HG02884 (cell line): Measurements from ENCODE around the gene ICE1.
"Not testable (repeated sequence)": the region's sequence is repeated elsewhere in the genome, so short reads cannot be mapped to it uniquely, and the experiment has no call there.

Experiments
- ATAC-seq: cut with Tn5 transposase; IDR thresholded peaks from one replicate; pipeline ENCODE4 v1.9.1; 2021; ENCODE audit warnings: mild to moderate bottlenecking, moderate library complexity; ENCODE audit not compliant: unreplicated experiment

The ICE1 gene

GRCh38 chr5:5437227-5438172, 15.0 kb downstream of the ICE1 start:
- ATAC-seq: peak; percentile 66

GRCh38 chr5:5451863-5452262, 29.4 kb downstream of the ICE1 start:
- no peak for ATAC-seq

GRCh38 chr5:5453131-5453530, 30.7 kb downstream of the ICE1 start:
- ATAC-seq: no peak

- ATAC-seq: no peak
These were observed 31.9 kb downstream of the ICE1 start for GRCh38 chr5:5454391-5454790.

GRCh38 chr5:5456858-5457257, 34.4 kb downstream of the ICE1 start:
- no peak for ATAC-seq

- no peak for ATAC-seq
These were observed 37.8 kb downstream of the ICE1 start for GRCh38 chr5:5460311-5460710.

GRCh38 chr5:5461012-5461411, 38.5 kb downstream of the ICE1 start:
- ATAC-seq: no peak

GRCh38 chr5:5464036-5464715, 41.7 kb downstream of the ICE1 start:
- no peak for ATAC-seq

- no peak for ATAC-seq
These were observed 43.8 kb downstream of the ICE1 start for GRCh38 chr5:5466227-5466626.

GRCh38 chr5:5467737-5468136, 45.3 kb downstream of the ICE1 start:
- no peak for ATAC-seq

- no peak for ATAC-seq
These were observed 48.5 kb downstream of the ICE1 start for GRCh38 chr5:5470933-5471332.

- no peak for ATAC-seq
These were observed 50.7 kb downstream of the ICE1 start for GRCh38 chr5:5473226-5473625.

- ATAC-seq: no peak
These were observed 52.5 kb downstream of the ICE1 start for GRCh38 chr5:5474961-5475360.

- ATAC-seq: no peak
These were observed 53.5 kb downstream of the ICE1 start for GRCh38 chr5:5475975-5476374.

- not testable (repeated sequence) for ATAC-seq
These were observed 57.1 kb downstream of the ICE1 start for GRCh38 chr5:5479578-5479977.

GRCh38 chr5:5480481-5481111, 58.1 kb downstream of the ICE1 start:
- peak; percentile 76 for ATAC-seq

GRCh38 chr5:5481206-5481605, 58.7 kb downstream of the ICE1 start:
- peak; percentile 74 for ATAC-seq

GRCh38 chr5:5481633-5482032, 59.2 kb downstream of the ICE1 start:
- ATAC-seq: peak; percentile 10

GRCh38 chr5:5483350-5483749, 60.9 kb downstream of the ICE1 start:
- ATAC-seq: no peak

GRCh38 chr5:5483880-5484598, 61.6 kb downstream of the ICE1 start:
- no peak for ATAC-seq

GRCh38 chr5:5486122-5486521, 63.6 kb downstream of the ICE1 start:
- ATAC-seq: no peak
